Testis (tissue), 3 donors: Measurements from ENCODE around the gene RFX6. TPM values are rescaled to one million over a fixed set of nuclear protein-coding genes. Genes with fewer than 3 reads are reported as not detected.

Source experiments
- DNase-seq: peaks from one replicate; pipeline ENCODE4 v3.0.0-alpha.2; 2019
- H3K27ac ChIP-seq, 2 donors: fragments of 200-600 bp; sonication (generic); one replicate each; pipeline ENCODE4 v1.5.1; 2019
- H3K27me3 ChIP-seq: fragments of 200-600 bp; sonication (generic); one replicate; pipeline ENCODE4 v1.5.1; 2019
- H3K36me3 ChIP-seq: fragments of 200-600 bp; sonication (generic); one replicate; pipeline ENCODE4 v1.5.1; 2017; ENCODE audit warnings: low read depth; ENCODE audit errors: missing control alignments
- H3K4me1 ChIP-seq: fragments of 200-600 bp; sonication (generic); one replicate; pipeline ENCODE4 v1.5.1; 2019
- H3K4me3 ChIP-seq, 2 donors: fragments of 200-600 bp; sonication (generic); one replicate each; pipeline ENCODE4 v1.5.1; 2017 to 2019
- H3K9me3 ChIP-seq: fragments of 200-600 bp; sonication (generic); one replicate; pipeline ENCODE4 v1.5.1; 2017
- POLR2A ChIP-seq: fragments of 450-650 bp; IDR thresholded peaks from one replicate; pipeline ENCODE4 v1.6.1; 2017; ENCODE audit warnings: antibody characterized with exemption, mild to moderate bottlenecking, moderate library complexity
- WGBS, 2 donors: methylation state at CpG; one replicate each; pipeline ENCODE4 v1.1.5; 2018; 5-methylcytosine and 5-hydroxymethylcytosine counted together
- intact Hi-C: fragments of 100-400 bp; cut with DNase I; formaldehyde crosslinking; loops from one replicate; pipeline ENCODE4 v1.15.1; 2023; ENCODE audit warnings: low total_unique reads
- polyA plus RNA-seq: library from polyadenylated mRNA; stranded (reverse); fragments of 350-450 nt; fragmentation: Illumina TruSeq; extraction: RNeasy Lipid Tissue Mini Kit (QIAGEN cat#74804); gene quantifications from one replicate; pipeline ENCODE4 v1.2.3, GENCODE V29; 2014; ENCODE audit warnings: low read depth, low replicate concordance; ENCODE audit not compliant: insufficient read depth
- total RNA-seq, 2 donors: library from RNA; depleted of rRNA; stranded (reverse); fragments of >200 nt; gene quantifications; one replicate each; pipeline ENCODE4 v1.2.3, GENCODE V29; 2016
- TF ChIP-seq, protein P1 (sequence below), 3 experiments: fragments of 450-650 bp in 2 of 3; fragments of 200-600 bp in 1 of 3; sonication (generic) in 1 of 3; IDR thresholded peaks; one replicate each; pipeline ENCODE4 v1.5.1; 2016 to 2019; ENCODE audit warnings: antibody characterized with exemption in 3 of 3, mild to moderate bottlenecking in 2 of 3, moderate library complexity in 1 of 3

The RFX6 gene
- total and polyA plus RNA-seq, 3 donors from 2014 or later = 0.93 to 0.99 (median 0.94) TPM

DNA sequence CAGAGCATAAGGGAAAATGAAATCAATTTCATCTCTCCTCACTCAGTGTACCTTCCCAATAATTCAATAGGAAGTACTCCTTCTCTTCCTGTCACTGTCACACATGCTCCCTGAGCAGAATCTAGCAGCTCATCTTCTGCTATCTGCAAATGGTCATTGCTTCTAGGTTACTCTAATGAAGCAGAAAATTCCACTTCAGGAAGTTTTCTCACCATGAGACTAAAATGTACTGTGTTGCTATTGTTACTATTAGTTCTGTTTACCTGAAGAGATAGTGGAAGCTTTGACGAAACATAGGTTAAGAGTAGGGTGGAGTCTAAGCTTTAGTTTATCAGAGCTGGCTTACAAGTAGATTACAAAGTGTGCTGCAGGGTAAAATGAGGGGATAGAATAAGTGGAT is 52.8 kb downstream of the RFX6 start:
- 0 to 38% methylated on average over 1 of the region's 1 CpG for WGBS, 2 donors
- Histone ChIP-seq H3K27me3 (no peaks in the 10 kb centered on the region), H3K4me3 (no peak overlapping the region), H3K4me1 (no peaks in the 10 kb centered on the region), H3K36me3 (no peaks in the 10 kb centered on the region), H3K27ac (no peak overlapping the region), H3K9me3 (no peaks in the 10 kb centered on the region)
- TF ChIP-seq, protein P1, sequence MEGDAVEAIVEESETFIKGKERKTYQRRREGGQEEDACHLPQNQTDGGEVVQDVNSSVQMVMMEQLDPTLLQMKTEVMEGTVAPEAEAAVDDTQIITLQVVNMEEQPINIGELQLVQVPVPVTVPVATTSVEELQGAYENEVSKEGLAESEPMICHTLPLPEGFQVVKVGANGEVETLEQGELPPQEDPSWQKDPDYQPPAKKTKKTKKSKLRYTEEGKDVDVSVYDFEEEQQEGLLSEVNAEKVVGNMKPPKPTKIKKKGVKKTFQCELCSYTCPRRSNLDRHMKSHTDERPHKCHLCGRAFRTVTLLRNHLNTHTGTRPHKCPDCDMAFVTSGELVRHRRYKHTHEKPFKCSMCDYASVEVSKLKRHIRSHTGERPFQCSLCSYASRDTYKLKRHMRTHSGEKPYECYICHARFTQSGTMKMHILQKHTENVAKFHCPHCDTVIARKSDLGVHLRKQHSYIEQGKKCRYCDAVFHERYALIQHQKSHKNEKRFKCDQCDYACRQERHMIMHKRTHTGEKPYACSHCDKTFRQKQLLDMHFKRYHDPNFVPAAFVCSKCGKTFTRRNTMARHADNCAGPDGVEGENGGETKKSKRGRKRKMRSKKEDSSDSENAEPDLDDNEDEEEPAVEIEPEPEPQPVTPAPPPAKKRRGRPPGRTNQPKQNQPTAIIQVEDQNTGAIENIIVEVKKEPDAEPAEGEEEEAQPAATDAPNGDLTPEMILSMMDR (IDR thresholded peaks at IDR 0.05) = no peak
- no peak for TF ChIP-seq POLR2A
- intact Hi-C loops = no loop called here
- no peak for DNase-seq

DNA sequence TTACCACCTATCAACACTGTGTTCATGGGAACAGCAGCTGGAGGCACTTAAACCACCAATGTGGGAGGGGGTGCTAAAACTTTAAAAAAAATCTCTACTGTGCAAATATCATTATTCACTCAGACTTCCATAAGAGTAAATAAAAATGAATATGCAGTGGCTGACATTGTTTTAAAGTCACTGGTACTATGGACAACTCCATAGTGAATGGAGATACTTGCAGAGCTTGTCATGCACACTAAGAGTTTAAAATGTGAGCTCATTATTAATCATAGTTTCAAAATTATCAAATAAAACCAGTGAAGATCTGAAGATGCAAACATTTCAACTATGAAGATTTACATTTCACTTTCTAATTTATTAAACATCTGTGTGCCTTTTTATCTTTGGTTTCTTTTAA is 54.4 kb downstream of the RFX6 start:
- intact Hi-C loops = no loop called here
- no peaks in the 10 kb centered on the region for H3K4me1 ChIP-seq
- no peak overlapping the region for H3K27ac ChIP-seq
- H3K36me3 ChIP-seq = no peaks in the 10 kb centered on the region
- H3K9me3 ChIP-seq = no peaks in the 10 kb centered on the region
- TF ChIP-seq, protein P1 (IDR thresholded peaks at IDR 0.05) = no peak
- TF ChIP-seq POLR2A = no peak
- no peaks in the 10 kb centered on the region for H3K27me3 ChIP-seq
- H3K4me3 ChIP-seq = no peak overlapping the region
- DNase-seq = no peak

DNA sequence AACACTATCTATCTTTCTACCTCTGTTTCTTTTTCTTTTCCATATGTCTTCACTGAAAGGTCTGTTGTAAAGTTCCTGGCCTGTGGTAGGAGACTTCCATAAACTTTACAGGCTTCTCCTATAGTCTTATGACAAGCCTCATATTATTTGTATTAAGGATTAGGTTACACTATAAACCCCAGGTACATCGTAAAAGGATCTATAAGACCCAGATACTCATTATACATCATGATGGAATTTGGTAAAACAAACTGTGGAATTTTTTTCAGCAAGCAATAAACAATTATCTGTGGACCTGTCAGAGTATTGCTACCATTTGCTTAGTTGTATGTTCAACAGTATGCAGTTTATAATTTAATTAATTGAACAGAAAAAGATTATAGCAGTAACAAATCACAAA is 55.5 kb downstream of the RFX6 start:
- 65% methylated on average over 1 of the region's 1 CpG for WGBS, 2 donors
- TF ChIP-seq POLR2A = no peak
- TF ChIP-seq, protein P1 (IDR thresholded peaks at IDR 0.05) = no peak

DNA sequence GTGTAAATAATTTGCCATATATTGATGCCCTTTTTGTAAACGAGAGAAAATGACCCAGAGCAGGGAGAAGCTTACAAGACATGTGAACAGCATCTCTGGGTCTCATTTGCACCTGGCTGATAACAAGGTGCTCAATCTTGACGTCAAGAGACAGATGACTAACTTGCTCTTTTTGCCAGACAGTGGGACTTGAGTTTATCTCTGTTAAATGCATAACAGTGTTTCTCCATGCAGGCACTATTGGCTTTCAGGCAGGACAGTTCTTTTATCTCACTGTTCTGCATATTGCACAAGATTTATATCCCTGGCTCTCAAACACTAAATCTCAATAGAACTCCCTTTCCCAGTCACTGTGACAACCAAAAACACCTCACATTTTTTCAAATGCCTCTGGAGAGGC is 56.4 kb downstream of the RFX6 start:
- H3K36me3 ChIP-seq = no peaks in the 10 kb centered on the region
- no peaks in the 10 kb centered on the region for H3K4me1 ChIP-seq
- no peaks in the 10 kb centered on the region for H3K9me3 ChIP-seq
- DNase-seq = no peak
- TF ChIP-seq, protein P1 (IDR thresholded peaks at IDR 0.05) = no peak
- TF ChIP-seq POLR2A = no peak
- intact Hi-C loops = no loop called here
- 28 to 39% methylated on average over 2 of the region's 2 CpGs for WGBS, 2 donors
- H3K4me3 ChIP-seq = no peak overlapping the region
- no peak overlapping the region for H3K27ac ChIP-seq
- H3K27me3 ChIP-seq = no peaks in the 10 kb centered on the region

More for the DNA sequence above, 55.5 kb downstream of the RFX6 start:
- Histone ChIP-seq H3K36me3 (no peaks in the 10 kb centered on the region), H3K27me3 (no peaks in the 10 kb centered on the region), H3K4me1 (no peaks in the 10 kb centered on the region), H3K27ac (no peak overlapping the region), H3K9me3 (no peaks in the 10 kb centered on the region), H3K4me3 (no peak overlapping the region)
- no peak for DNase-seq
- intact Hi-C loops = no loop called here

DNA sequence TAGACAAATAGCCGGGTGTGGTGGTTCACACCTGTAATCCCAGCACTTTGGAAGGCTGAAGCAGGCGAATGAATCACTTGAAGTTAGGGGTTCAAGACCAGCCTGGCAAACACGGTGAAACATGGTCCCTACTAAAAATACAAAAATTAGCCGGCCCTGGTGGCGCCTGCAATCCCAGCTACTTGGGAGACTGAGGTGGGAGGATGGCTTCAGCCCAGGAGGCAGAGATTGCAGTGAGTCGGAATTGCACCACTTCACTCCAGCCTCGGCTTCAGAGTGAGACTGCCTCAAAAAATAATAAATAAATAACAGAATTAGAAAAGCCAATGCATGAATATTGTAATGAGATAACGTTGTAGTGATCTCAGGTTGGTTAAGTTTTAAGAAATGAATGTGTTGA is 61.3 kb downstream of the RFX6 start:
- intact Hi-C loops = no loop called here
- no peak for TF ChIP-seq POLR2A
- TF ChIP-seq, protein P1 (IDR thresholded peaks at IDR 0.05) = no peak
- DNase-seq = no peak
- Histone ChIP-seq H3K27ac (no peak overlapping the region), H3K36me3 (no peaks in the 10 kb centered on the region), H3K4me3 (no peak overlapping the region), H3K27me3 (no peaks in the 10 kb centered on the region), H3K4me1 (no peaks in the 10 kb centered on the region), H3K9me3 (no peaks in the 10 kb centered on the region)
- WGBS, 2 donors = 58 to 73% methylated on average over 8 of the region's 8 CpGs
